Colonic mucosa (tissue), 4 donors: ENCODE data around the gene PGA3. TPM values are rescaled to one million over a fixed set of nuclear protein-coding genes. Genes with fewer than 3 reads are reported as not detected.
"Not testable (repeated sequence)": the region's sequence is repeated elsewhere in the genome, so short reads cannot be mapped to it uniquely, and the experiment has no call there.

Experiments
- DNase-seq: peaks from one replicate; pipeline ENCODE4 v3.0.0-alpha.2; 2020
- H3K27ac ChIP-seq: fragments of 200-600 bp; one replicate; pipeline ENCODE4 v1.8.0; 2021
- H3K27me3 ChIP-seq: fragments of 200-600 bp; one replicate; pipeline ENCODE4 v1.8.0; 2021
- H3K36me3 ChIP-seq: fragments of 200-600 bp; one replicate; pipeline ENCODE4 v1.8.0; 2021
- H3K4me1 ChIP-seq: fragments of 200-600 bp; one replicate; pipeline ENCODE4 v1.8.0; 2021; ENCODE audit warnings: mild to moderate bottlenecking
- H3K4me3 ChIP-seq: fragments of 200-600 bp; one replicate; pipeline ENCODE4 v1.8.0; 2021
- H3K9ac ChIP-seq, 2 donors: one replicate each; pipeline ENCODE4 v1.7.0; 2013; ENCODE audit warnings: control low read depth in 2 of 2, low read depth in 2 of 2, low read length in 2 of 2
- H3K9me3 ChIP-seq: fragments of 200-600 bp; one replicate; pipeline ENCODE4 v1.8.0; 2021
- CTCF ChIP-seq: fragments of 200-600 bp; IDR thresholded peaks from one replicate; pipeline ENCODE4 v1.8.0; 2022; ENCODE audit warnings: antibody characterized with exemption, mild to moderate bottlenecking
- intact Hi-C: fragments of 100-400 bp; cut with DNase I; formaldehyde crosslinking; loops from one replicate; pipeline ENCODE4 v1.14.1; 2022
- total RNA-seq, 2 donors: library from RNA; stranded (reverse); fragmentation: NEBNext Ultra II Directional in 1 of 2; extraction: Animal tissue kit (Norgen Biotek cat#: 25700) in 1 of 2; gene quantifications; one replicate each; pipeline ENCODE4 v1.2.1, GENCODE V29; 2021
- donor health status: healthy.
- donor health status: DM: no; HTN: no; CAD: no.
- donor health status: DM: no; HTN: no; CAD: no.

PGA3 gene
- total RNA-seq = under 1 TPM in 1 of 2 donors, not detected in 1; 0.35 TPM

GRCh38 chr11:61202950-61203746 is at the start of gene PGA3:
Gene PGA3, plus strand, starts transcription at chr11:61203515. Its CDS starts 50 bp downstream, at chr11:61203565.
- DNase-seq, intact Hi-C loops, H3K27ac ChIP-seq: not testable (repeated sequence)

GRCh38 chr11:61153593-61154095 is 49.7 kb upstream of the PGA3 start:
- Histone ChIP-seq H3K27me3 (no peaks in the 10 kb centered on the region), H3K9ac (peak overlapping the region in 1 of 2 donors; percentile 51)
- no peak for DNase-seq

More at GRCh38 chr11:61202950-61203746, at the start of gene PGA3:
- H3K4me3 ChIP-seq, H3K4me1 ChIP-seq, H3K27me3 ChIP-seq, H3K9ac ChIP-seq, H3K9me3 ChIP-seq, H3K36me3 ChIP-seq: not testable (repeated sequence)

GRCh38 chr11:61154528-61154927 is 48.8 kb upstream of the PGA3 start:
- no peak overlapping the region for H3K4me3 ChIP-seq
- DNase-seq = no peak
- no peaks in the 10 kb centered on the region for H3K9me3 ChIP-seq
- H3K9ac ChIP-seq = no peak overlapping the region
- no peak for TF ChIP-seq CTCF
- intact Hi-C loops = no loop called here
- H3K27ac ChIP-seq = no peak overlapping the region
- H3K4me1 ChIP-seq = peaks cover 34% of the 10 kb centered on the region
- H3K27me3 ChIP-seq = no peaks in the 10 kb centered on the region
- no peaks in the 10 kb centered on the region for H3K36me3 ChIP-seq

More at GRCh38 chr11:61153593-61154095, 49.7 kb upstream of the PGA3 start:
- TF ChIP-seq CTCF = no peak
- intact Hi-C loops = no loop called here
- H3K4me3 ChIP-seq = no peak overlapping the region
- H3K4me1 ChIP-seq = peaks cover 36% of the 10 kb centered on the region
- no peaks in the 10 kb centered on the region for H3K36me3 ChIP-seq
- no peaks in the 10 kb centered on the region for H3K9me3 ChIP-seq
- peak overlapping the region; percentile 57 for H3K27ac ChIP-seq

- no peak for TF ChIP-seq CTCF
These were observed 48.0 kb upstream of the PGA3 start for GRCh38 chr11:61155312-61155711.

GRCh38 chr11:61155741-61156140 is 47.6 kb upstream of the PGA3 start:
- Histone ChIP-seq H3K4me3 (no peak overlapping the region), H3K4me1 (peaks cover 22% of the 10 kb centered on the region), H3K9me3 (no peaks in the 10 kb centered on the region), H3K36me3 (no peaks in the 10 kb centered on the region), H3K27me3 (no peaks in the 10 kb centered on the region), H3K27ac (peak overlapping the region; percentile 11), H3K9ac (no peak overlapping the region)
- TF ChIP-seq CTCF = no peak
- DNase-seq = no peak
- intact Hi-C loops = no loop called here

More at GRCh38 chr11:61155312-61155711, 48.0 kb upstream of the PGA3 start:
- Histone ChIP-seq H3K27ac (no peak overlapping the region), H3K4me3 (no peak overlapping the region), H3K36me3 (no peaks in the 10 kb centered on the region), H3K9me3 (no peaks in the 10 kb centered on the region), H3K4me1 (peaks cover 26% of the 10 kb centered on the region), H3K9ac (no peak overlapping the region), H3K27me3 (no peaks in the 10 kb centered on the region)
- DNase-seq = no peak
- intact Hi-C loops = no loop called here

GRCh38 chr11:61157743-61158142 is 45.6 kb upstream of the PGA3 start:
- TF ChIP-seq CTCF = no peak
- H3K27me3 ChIP-seq = no peaks in the 10 kb centered on the region
- peaks cover 13% of the 10 kb centered on the region for H3K4me1 ChIP-seq
- peak overlapping the region; percentile 94 for H3K27ac ChIP-seq
- H3K9me3 ChIP-seq = no peaks in the 10 kb centered on the region
- intact Hi-C loops = no loop called here
- no peak for DNase-seq
- H3K4me3 ChIP-seq = no peak overlapping the region
- no peaks in the 10 kb centered on the region for H3K36me3 ChIP-seq
- peak overlapping the region in 1 of 2 donors; percentile 12 for H3K9ac ChIP-seq
